ENCODE results near the gene B3GNT8.

DNA sequence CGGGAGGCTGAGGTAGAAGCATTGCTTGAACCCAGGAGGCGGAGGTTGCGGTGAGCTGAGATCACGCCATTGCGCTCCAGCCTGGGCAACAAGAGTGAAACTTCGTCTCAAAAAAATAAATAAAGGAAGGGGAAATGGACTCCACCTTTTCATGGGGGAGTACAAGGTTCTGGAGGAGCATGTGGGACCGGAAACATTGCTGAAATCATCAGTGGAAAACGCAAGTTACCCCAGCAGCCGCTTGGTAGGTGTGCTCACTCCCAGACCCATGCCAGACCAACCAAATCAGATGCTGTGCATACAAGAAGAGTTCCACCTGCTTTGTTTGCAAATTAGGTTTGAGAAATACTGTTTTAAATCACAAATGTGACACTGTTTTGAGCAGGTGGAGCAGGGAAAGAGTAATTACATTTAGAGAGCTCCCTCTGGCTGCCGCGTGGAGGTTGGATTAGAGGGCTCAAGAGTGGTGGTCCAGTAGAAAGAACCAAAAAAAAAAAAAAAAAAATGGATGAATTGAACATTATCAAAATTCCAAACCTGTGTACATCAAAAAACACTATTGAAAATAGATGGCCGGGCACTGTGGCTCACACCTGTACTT lies 20.7 kb upstream of the B3GNT8 start:
- TF ChIP-seq EZH2 (IDR thresholded peaks at IDR 0.05; ENCODE audit: borderline replicate concordance, low read depth, low read length) (no peak), GABPA (tag; conservative IDR thresholded peaks at IDR 0.05; ENCODE audit: low read depth) (no peak), PML (IDR thresholded peaks at IDR 0.05; ENCODE audit: low read length) (no peak), MYC (IDR thresholded peaks at IDR 0.05; ENCODE audit: low read depth, low read length) (no peak), MYC (CRISPR knock-in tag; IDR thresholded peaks at IDR 0.05; ENCODE audit: borderline replicate concordance, low read depth) (no peak), STAT5B (CRISPR knock-in tag; IDR thresholded peaks at IDR 0.05) (no peak), JUNB (CRISPR knock-in tag; conservative IDR thresholded peaks at IDR 0.05) (no peak), DPF2 (IDR thresholded peaks at IDR 0.05) (no peak), SP1 (CRISPR knock-in tag; IDR thresholded peaks at IDR 0.05) (no peak), SETDB1 (IDR thresholded peaks at IDR 0.05; ENCODE audit: low read length) (no peak)
- TF ChIP-seq, protein P1, sequence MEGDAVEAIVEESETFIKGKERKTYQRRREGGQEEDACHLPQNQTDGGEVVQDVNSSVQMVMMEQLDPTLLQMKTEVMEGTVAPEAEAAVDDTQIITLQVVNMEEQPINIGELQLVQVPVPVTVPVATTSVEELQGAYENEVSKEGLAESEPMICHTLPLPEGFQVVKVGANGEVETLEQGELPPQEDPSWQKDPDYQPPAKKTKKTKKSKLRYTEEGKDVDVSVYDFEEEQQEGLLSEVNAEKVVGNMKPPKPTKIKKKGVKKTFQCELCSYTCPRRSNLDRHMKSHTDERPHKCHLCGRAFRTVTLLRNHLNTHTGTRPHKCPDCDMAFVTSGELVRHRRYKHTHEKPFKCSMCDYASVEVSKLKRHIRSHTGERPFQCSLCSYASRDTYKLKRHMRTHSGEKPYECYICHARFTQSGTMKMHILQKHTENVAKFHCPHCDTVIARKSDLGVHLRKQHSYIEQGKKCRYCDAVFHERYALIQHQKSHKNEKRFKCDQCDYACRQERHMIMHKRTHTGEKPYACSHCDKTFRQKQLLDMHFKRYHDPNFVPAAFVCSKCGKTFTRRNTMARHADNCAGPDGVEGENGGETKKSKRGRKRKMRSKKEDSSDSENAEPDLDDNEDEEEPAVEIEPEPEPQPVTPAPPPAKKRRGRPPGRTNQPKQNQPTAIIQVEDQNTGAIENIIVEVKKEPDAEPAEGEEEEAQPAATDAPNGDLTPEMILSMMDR (IDR thresholded peaks at IDR 0.05 in 2 of 3, conservative IDR thresholded peaks at IDR 0.05 in 1 of 3; ENCODE audit: insufficient read depth in 2 of 3, low read depth in 1 of 3, low read length in 3 of 3), result peak in 2 of 3 experiments; percentile 27 to 28; a peak in 1 of 6 replicates
- TF ChIP-seq, protein P2, sequence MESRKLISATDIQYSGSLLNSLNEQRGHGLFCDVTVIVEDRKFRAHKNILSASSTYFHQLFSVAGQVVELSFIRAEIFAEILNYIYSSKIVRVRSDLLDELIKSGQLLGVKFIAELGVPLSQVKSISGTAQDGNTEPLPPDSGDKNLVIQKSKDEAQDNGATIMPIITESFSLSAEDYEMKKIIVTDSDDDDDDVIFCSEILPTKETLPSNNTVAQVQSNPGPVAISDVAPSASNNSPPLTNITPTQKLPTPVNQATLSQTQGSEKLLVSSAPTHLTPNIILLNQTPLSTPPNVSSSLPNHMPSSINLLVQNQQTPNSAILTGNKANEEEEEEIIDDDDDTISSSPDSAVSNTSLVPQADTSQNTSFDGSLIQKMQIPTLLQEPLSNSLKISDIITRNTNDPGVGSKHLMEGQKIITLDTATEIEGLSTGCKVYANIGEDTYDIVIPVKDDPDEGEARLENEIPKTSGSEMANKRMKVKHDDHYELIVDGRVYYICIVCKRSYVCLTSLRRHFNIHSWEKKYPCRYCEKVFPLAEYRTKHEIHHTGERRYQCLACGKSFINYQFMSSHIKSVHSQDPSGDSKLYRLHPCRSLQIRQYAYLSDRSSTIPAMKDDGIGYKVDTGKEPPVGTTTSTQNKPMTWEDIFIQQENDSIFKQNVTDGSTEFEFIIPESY (CRISPR knock-in tag; IDR thresholded peaks at IDR 0.05), result no peak

Data from K562 (cell line).